Hepatocyte (in vitro differentiated cells): ENCODE measurements around the gene DPEP1. TPM values are rescaled to one million over a fixed set of nuclear protein-coding genes. Genes with fewer than 3 reads are reported as not detected.

ENCODE experiments used
- DNase-seq: peaks from one replicate; pipeline ENCODE4 v3.0.0-alpha.2; 2016; ENCODE audit warnings: low spot score
- H2AFZ ChIP-seq: fragments of 200-600 bp; sonication (generic); 2 replicates; pipeline ENCODE4 v1.6.0; 2016; ENCODE audit warnings: antibody characterized with exemption, mild to moderate bottlenecking
- H3K27ac ChIP-seq: fragments of 200-600 bp; sonication (generic); 2 replicates; pipeline ENCODE4 v1.5.1; 2016; ENCODE audit warnings: mild to moderate bottlenecking
- H3K27me3 ChIP-seq: fragments of 200-600 bp; sonication (generic); 2 replicates; pipeline ENCODE4 v1.6.1; 2016
- H3K36me3 ChIP-seq: fragments of 200-600 bp; sonication (generic); replicated peaks from 2 replicates; pipeline ENCODE4 v1.5.1; 2016; ENCODE audit warnings: low read depth; ENCODE audit not compliant: insufficient read depth
- H3K4me1 ChIP-seq: fragments of 200-600 bp; sonication (generic); 2 replicates; pipeline ENCODE4 v1.5.1; 2016; ENCODE audit warnings: mild to moderate bottlenecking, moderate library complexity; ENCODE audit not compliant: insufficient read depth
- H3K4me2 ChIP-seq: fragments of 200-600 bp; sonication (generic); 2 replicates; pipeline ENCODE4 v1.6.0; 2016
- H3K4me3 ChIP-seq: fragments of 200-600 bp; sonication (generic); 2 replicates; pipeline ENCODE4 v1.5.1; 2016; ENCODE audit warnings: mild to moderate bottlenecking
- H3K79me2 ChIP-seq: fragments of 200-600 bp; sonication (generic); 2 replicates; pipeline ENCODE4 v1.6.0; 2017; ENCODE audit warnings: mild to moderate bottlenecking
- H3K9me2 ChIP-seq: fragments of 200-600 bp; sonication (generic); replicated peaks from 2 replicates; pipeline ENCODE4 v1.6.0; 2017; ENCODE audit warnings: mild to moderate bottlenecking; ENCODE audit not compliant: insufficient read depth
- H3K9me3 ChIP-seq: fragments of 200-600 bp; sonication (generic); 2 replicates; pipeline ENCODE4 v1.5.1; 2016; ENCODE audit warnings: low read depth, mild to moderate bottlenecking
- H4K20me1 ChIP-seq: fragments of 200-600 bp; sonication (generic); 2 replicates; pipeline ENCODE4 v1.6.0; 2016; ENCODE audit warnings: mild to moderate bottlenecking; ENCODE audit not compliant: insufficient read depth, poor library complexity, severe bottlenecking
- CTCF ChIP-seq: fragments of 200-600 bp; sonication (generic); IDR thresholded peaks from 2 replicates; pipeline ENCODE4 v1.5.1; 2016; ENCODE audit warnings: antibody characterized with exemption, mild to moderate bottlenecking; ENCODE audit not compliant: poor library complexity
- EZH2 ChIP-seq: fragments of 200-600 bp; sonication (generic); IDR thresholded peaks from 2 replicates; pipeline ENCODE4 v1.6.1; 2016; ENCODE audit warnings: antibody characterized with exemption, mild to moderate bottlenecking, borderline replicate concordance
- EZH2phosphoT487 ChIP-seq: fragments of 200-600 bp; sonication (generic); IDR thresholded peaks from one replicate; pipeline ENCODE4 v1.6.1; 2018; ENCODE audit warnings: antibody characterized with exemption, mild to moderate bottlenecking, low read depth, moderate library complexity; ENCODE audit not compliant: unreplicated experiment, severe bottlenecking
- WGBS: methylation state at CpG from one replicate; pipeline ENCODE4 v1.1.6; 2016; ENCODE audit warnings: low lambda C conversion rate; ENCODE audit errors: missing lambda C conversion rate; 5-methylcytosine and 5-hydroxymethylcytosine counted together
- polyA plus RNA-seq: library from polyadenylated mRNA; unstranded; fragments of >200 nt; fragmentation: Nextera tagmentation; extraction: Ambion mirVana; gene quantifications from 2 replicates; pipeline ENCODE4 v1.2.1, GENCODE V29; 2016
- total RNA-seq: library from RNA; depleted of rRNA; stranded (reverse); fragments of >200 nt; gene quantifications from 2 replicates; pipeline ENCODE4 v1.2.3, GENCODE V29; 2014

The DPEP1 gene
- total and polyA plus RNA-seq, 2 experiments from 2014 or later: 48.3 to 106 TPM

GRCh38 chr16:89621136-89621697 is 7.8 kb downstream of the DPEP1 start:
- Histone ChIP-seq H3K4me3 (no peak overlapping the region), H3K27ac (no peak overlapping the region), H3K79me2 (no peaks in the 10 kb centered on the region), H3K9me2 (no peaks in the 10 kb centered on the region), H3K4me1 (peaks cover 14% of the 10 kb centered on the region), H3K4me2 (no peak overlapping the region), H4K20me1 (no peaks in the 10 kb centered on the region), H3K36me3 (no peaks in the 10 kb centered on the region), H3K9me3 (no peaks in the 10 kb centered on the region), H2AFZ (no peak overlapping the region), H3K27me3 (no peaks in the 10 kb centered on the region)
- 92% methylated on average over 12 of the region's 18 CpGs for WGBS
- no peak for TF ChIP-seq CTCF
- no peak for TF ChIP-seq EZH2
- TF ChIP-seq EZH2phosphoT487: no peak
- no peak for DNase-seq

- no peak overlapping the region for H2AFZ ChIP-seq
- no peak for TF ChIP-seq EZH2
- TF ChIP-seq CTCF: no peak
- TF ChIP-seq EZH2phosphoT487: no peak
- no peaks in the 10 kb centered on the region for H3K27me3 ChIP-seq
- H3K9me2 ChIP-seq: no peaks in the 10 kb centered on the region
- no peak overlapping the region for H3K27ac ChIP-seq
- no peaks in the 10 kb centered on the region for H3K36me3 ChIP-seq
- H3K9me3 ChIP-seq: no peaks in the 10 kb centered on the region
- WGBS: 84% methylated on average over 31 of the region's 32 CpGs
- H3K4me3 ChIP-seq: no peak overlapping the region
- peaks cover 14% of the 10 kb centered on the region for H3K4me1 ChIP-seq
- no peaks in the 10 kb centered on the region for H3K79me2 ChIP-seq
- no peaks in the 10 kb centered on the region for H4K20me1 ChIP-seq
- H3K4me2 ChIP-seq: no peak overlapping the region
- no peak for DNase-seq
These were observed 8.4 kb downstream of the DPEP1 start for GRCh38 chr16:89621698-89622409.

GRCh38 chr16:89623511-89624261 is 10.2 kb downstream of the DPEP1 start:
- no peaks in the 10 kb centered on the region for H3K9me2 ChIP-seq
- no peaks in the 10 kb centered on the region for H3K79me2 ChIP-seq
- no peak overlapping the region for H3K4me2 ChIP-seq
- 58% methylated on average over 28 of the region's 28 CpGs for WGBS
- no peak overlapping the region for H2AFZ ChIP-seq
- H3K27ac ChIP-seq: no peak overlapping the region
- no peak for DNase-seq
- no peak overlapping the region for H3K4me3 ChIP-seq
- H4K20me1 ChIP-seq: no peaks in the 10 kb centered on the region
- H3K4me1 ChIP-seq: peaks cover 14% of the 10 kb centered on the region
- no peaks in the 10 kb centered on the region for H3K27me3 ChIP-seq
- no peaks in the 10 kb centered on the region for H3K9me3 ChIP-seq
- H3K36me3 ChIP-seq: no peaks in the 10 kb centered on the region
- no peak for TF ChIP-seq EZH2
